GM19239 (cell line): ENCODE measurements around the gene LARP4.
"Not testable (repeated sequence)": the region's sequence is repeated elsewhere in the genome, so short reads cannot be mapped to it uniquely, and the experiment has no call there.

Experiments
- DNase-seq: peaks from one replicate; pipeline ENCODE4 v3.0.0; 2011; ENCODE audit warnings: low spot score; ENCODE audit not compliant: insufficient read length
- FAIRE-seq: peaks from 2 replicates; lab custom pipeline; 2011; peaks lifted over from hg19 to GRCh38; lab: Jason Lieb, UNC

The LARP4 gene

GRCh38 chr12:50398931-50399330, 1.8 kb upstream of the LARP4 start:
- no peak for FAIRE-seq
- DNase-seq: no peak

- no peak for FAIRE-seq
Measured at GRCh38 chr12:50400104-50400637, 514 bp upstream of the LARP4 start.

GRCh38 chr12:50401500-50402081, 906 bp downstream of the LARP4 start:
- FAIRE-seq (peak; percentile 47), DNase-seq (no peak)

More at GRCh38 chr12:50400104-50400637, 514 bp upstream of the LARP4 start:
- no peak for DNase-seq

- FAIRE-seq: peak; percentile 37
- DNase-seq: no peak
Measured at GRCh38 chr12:50402264-50403000, 1.7 kb downstream of the LARP4 start.

- FAIRE-seq (peak; percentile 70), DNase-seq (no peak)
Measured at GRCh38 chr12:50403001-50403440, 2.3 kb downstream of the LARP4 start.

- FAIRE-seq (no peak), DNase-seq (no peak)
Measured at GRCh38 chr12:50404307-50404706, 3.6 kb downstream of the LARP4 start.

GRCh38 chr12:50411051-50411660, 10.5 kb downstream of the LARP4 start:
- DNase-seq (no peak), FAIRE-seq (no peak)

GRCh38 chr12:50415899-50416479, 15.3 kb downstream of the LARP4 start:
- no peak for FAIRE-seq

GRCh38 chr12:50419112-50419909, 18.6 kb downstream of the LARP4 start:
- DNase-seq: no peak
- no peak for FAIRE-seq

More at GRCh38 chr12:50415899-50416479, 15.3 kb downstream of the LARP4 start:
- no peak for DNase-seq

GRCh38 chr12:50422855-50423254, 22.2 kb downstream of the LARP4 start:
- not testable (repeated sequence) for DNase-seq, FAIRE-seq

GRCh38 chr12:50423342-50423741, 22.7 kb downstream of the LARP4 start:
- not testable (repeated sequence) for FAIRE-seq, DNase-seq

GRCh38 chr12:50425589-50426258, 25.0 kb downstream of the LARP4 start:
- FAIRE-seq (no peak), DNase-seq (no peak)

GRCh38 chr12:50431656-50432055, 31.0 kb downstream of the LARP4 start:
- not testable (repeated sequence) for FAIRE-seq, DNase-seq

GRCh38 chr12:50440288-50440687, 39.6 kb downstream of the LARP4 start:
- DNase-seq (no peak), FAIRE-seq (peak; percentile 35)

- no peak for DNase-seq
- FAIRE-seq: no peak
Measured at GRCh38 chr12:50441763-50442162, 41.1 kb downstream of the LARP4 start.

GRCh38 chr12:50442178-50442908, 41.7 kb downstream of the LARP4 start:
- FAIRE-seq: peak; percentile 21
- no peak for DNase-seq

- FAIRE-seq, DNase-seq: not testable (repeated sequence)
Measured at GRCh38 chr12:50449671-50450070, 49.0 kb downstream of the LARP4 start.

- DNase-seq (no peak), FAIRE-seq (peak; percentile 49)
Measured at GRCh38 chr12:50452795-50453194, 52.1 kb downstream of the LARP4 start.

- no peak for FAIRE-seq
- DNase-seq: no peak
Measured at GRCh38 chr12:50453872-50454271, 53.2 kb downstream of the LARP4 start.
